Right lobe of liver (tissue), 6 donors: ENCODE data around the gene PLIN5. TPM values are rescaled to one million over a fixed set of nuclear protein-coding genes. Genes with fewer than 3 reads are reported as not detected.

Experiments used
- ATAC-seq, 4 donors: fragments of 200-7000 bp; cut with Tn5 transposase; one replicate each; pipeline ENCODE4 v1.9.1; 2020; ENCODE audit warnings: mild to moderate bottlenecking in 4 of 4, moderate library complexity in 4 of 4
- DNase-seq, 3 donors: peaks; one replicate each; pipeline ENCODE4 v3.0.0-alpha.2; 2020
- H3K27ac ChIP-seq, 3 donors: fragments of 200-600 bp; one replicate each; pipeline ENCODE4 v1.8.0; 2022
- H3K27me3 ChIP-seq, 2 donors: fragments of 200-600 bp; one replicate each; pipeline ENCODE4 v1.8.0; 2022
- H3K36me3 ChIP-seq, 4 donors: fragments of 200-600 bp; sonication (generic) in 1 of 4; one replicate each; pipeline versions ENCODE4 v1.5.1 to v1.8.0; 2017 to 2022; ENCODE audit warnings: control low read depth in 1 of 4
- H3K4me1 ChIP-seq, 4 donors: fragments of 200-600 bp; sonication (generic) in 1 of 4; one replicate each; pipeline versions ENCODE4 v1.5.1 to v1.8.0; 2017 to 2022; ENCODE audit warnings: control low read depth in 1 of 4
- H3K4me3 ChIP-seq, 3 donors: fragments of 200-600 bp; one replicate each; pipeline ENCODE4 v1.8.0; 2022
- H3K9me3 ChIP-seq, 4 donors: fragments of 200-600 bp; sonication (generic) in 1 of 4; one replicate each; pipeline versions ENCODE4 v1.5.1 to v1.8.0; 2017 to 2022; ENCODE audit warnings: control low read depth in 1 of 4
- CTCF ChIP-seq, 4 donors: fragments of 200-600 bp in 3 of 4; fragments of 450-650 bp in 1 of 4; IDR thresholded peaks; one replicate each; pipeline versions ENCODE4 v1.5.1 to v1.8.0; 2016 to 2022; ENCODE audit warnings: antibody characterized with exemption in 4 of 4, mild to moderate bottlenecking in 2 of 4
- POLR2A ChIP-seq: fragments of 450-650 bp; IDR thresholded peaks from one replicate; pipeline ENCODE4 v1.6.1; 2017; ENCODE audit warnings: antibody characterized with exemption, mild to moderate bottlenecking
- WGBS: methylation state at CpG from one replicate; pipeline ENCODE4 v1.1.6; 2018; ENCODE audit warnings: low coverage, low lambda C conversion rate; ENCODE audit not compliant: insufficient coverage; ENCODE audit errors: missing lambda C conversion rate; 5-methylcytosine and 5-hydroxymethylcytosine counted together
- intact Hi-C, 2 donors: fragments of 100-400 bp; cut with DNase I; formaldehyde crosslinking; loops; one replicate each; pipeline versions ENCODE4 v1.11.2 to v1.14.1; 2022
- total RNA-seq, 6 experiments: library from RNA; depleted of rRNA in 2 of 6; stranded (reverse); fragments of >200 nt in 2 of 6; fragmentation: NEBNext Ultra II Directional in 3 of 6; extraction: Animal tissue kit (Norgen Biotek cat#: 25700) in 3 of 6; gene quantifications; one replicate each; pipeline versions ENCODE4 v1.1.0 to v1.2.4, GENCODE V29; 2016 to 2023
- donor health status: DM: no; HTN: yes; CAD: no.
- donor health status: DM: no; HTN: no; CAD: no.
- donor health status: DM: no; HTN: no; CAD: no.
- donor health status: DM: no; HTN: yes; CAD: no.
- donor health status: DM: no; HTN: yes; CAD: no.

PLIN5 gene
- total RNA-seq, 6 experiments from 2014 or later: 35.0 to 149 (median 117) TPM

GRCh38 chr19:4473763-4474513 lies 61.1 kb downstream of the PLIN5 start:
- intact Hi-C loops: no loop called here
- Histone ChIP-seq H3K27me3 (no peaks in the 10 kb centered on the region), H3K36me3 (peaks cover 0 to 22% (median 1%) of the 10 kb centered on the region in 4 donors), H3K27ac (no peak overlapping the region), H3K4me3 (no peak overlapping the region), H3K9me3 (no peaks in the 10 kb centered on the region), H3K4me1 (peaks cover 0 to 4% (median 2%) of the 10 kb centered on the region in 4 donors)
- no peak for DNase-seq
- WGBS: 33% methylated on average over 1 of the region's 23 CpGs
- ATAC-seq: no peak
- no peak for TF ChIP-seq CTCF (IDR thresholded peaks at IDR 0.05)
- no peak for TF ChIP-seq POLR2A

- intact Hi-C loops: no loop called here
- peak overlapping the region; percentile 75 to 90 (median 80) for H3K4me3 ChIP-seq
- H3K27ac ChIP-seq: no peak overlapping the region
- H3K9me3 ChIP-seq: no peaks in the 10 kb centered on the region
- ATAC-seq (no peak), DNase-seq (peak in 1 of 3 donors; percentile 28)
- WGBS: 23% methylated on average over 16 of the region's 25 CpGs
- H3K36me3 ChIP-seq: peaks cover 0 to 22% (median 1%) of the 10 kb centered on the region in 4 donors
- H3K27me3 ChIP-seq: no peaks in the 10 kb centered on the region
- H3K4me1 ChIP-seq: peaks cover 0 to 4% (median 2%) of the 10 kb centered on the region in 4 donors
- TF ChIP-seq CTCF (IDR thresholded peaks at IDR 0.05) (no peak), POLR2A (no peak)
Observed at GRCh38 chr19:4473011-4473762, 61.8 kb downstream of the PLIN5 start.

Other genes with a start within 250 kb of the PLIN5 start
- under 1 TPM in 2 of 6 experiments, not detected in 4; 0.24 to 0.32 TPM for gene TMIGD2, start 232.8 kb downstream of the PLIN5 start, total RNA-seq
- gene FSD1, start 230.6 kb downstream of the PLIN5 start, total RNA-seq: 1 to 10 TPM in 1 of 6 experiments, under 1 TPM in 3, not detected in 2; 0.19 to 2.2 (median 0.52) TPM
- 10 to 100 TPM; 21.4 to 51.5 (median 43.0) TPM for gene STAP2, start 196.4 kb downstream of the PLIN5 start, total RNA-seq
- 10 to 100 TPM in 5 of 6 experiments, 1 to 10 TPM in 1; 6.4 to 21.7 (median 19.6) TPM for gene MPND, start 191.7 kb downstream of the PLIN5 start, total RNA-seq
- 10 to 100 TPM; 22.6 to 47.7 (median 25.2) TPM for gene SH3GL1, start 134.7 kb downstream of the PLIN5 start, total RNA-seq
- 1 to 10 TPM; 3.1 to 9.2 (median 3.5) TPM for gene CHAF1A, start 132.6 kb downstream of the PLIN5 start, total RNA-seq
- gene UBXN6, start 77.4 kb downstream of the PLIN5 start, total RNA-seq: 10 to 100 TPM; 47.2 to 79.1 (median 58.8) TPM
- 10 to 100 TPM in 5 of 6 experiments, 1 to 10 TPM in 1; 8.4 to 16.3 (median 14.0) TPM for gene HDGFL2, start 62.9 kb downstream of the PLIN5 start, total RNA-seq
- 10 to 100 TPM; 28.4 to 51.2 (median 39.3) TPM for gene PLIN4, start 16.7 kb downstream of the PLIN5 start, total RNA-seq
- 1,000 to 10,000 TPM in 2 of 6 experiments, 100 to 1,000 TPM in 4; 331 to 1,334 (median 524) TPM for gene LRG1, start 4.8 kb upstream of the PLIN5 start, total RNA-seq
- 1 to 10 TPM; 1.0 to 6.5 (median 2.3) TPM for gene SEMA6B, start 24.5 kb upstream of the PLIN5 start, total RNA-seq
- 10 to 100 TPM; 16.6 to 26.4 (median 22.8) TPM for gene TNFAIP8L1, start 104.3 kb upstream of the PLIN5 start, total RNA-seq
- 10 to 100 TPM; 58.2 to 98.7 (median 72.2) TPM for gene MYDGF, start 135.1 kb upstream of the PLIN5 start, total RNA-seq
- gene DPP9, start 188.6 kb upstream of the PLIN5 start, total RNA-seq: 100 to 1,000 TPM in 1 of 6 experiments, 10 to 100 TPM in 5; 47.3 to 118 (median 54.5) TPM